ENCODE results near the gene REPIN1. TPM values are rescaled to one million over a fixed set of nuclear protein-coding genes. Genes with fewer than 3 reads are reported as not detected.

REPIN1 gene
- total RNA-seq, 4 donors from 2014 or later: 182 to 414 (median 247) TPM

GRCh38 chr7:150355666-150356059 lies 13.0 kb upstream of the REPIN1 start:
- 83% methylated on average over 1 of the region's 1 CpG; no CpG with 5 or more reads in 1 of the 2 donors for whole genome bisulfite sequencing, 2 donors (ENCODE audit: low coverage in 1 of 2)
- intact Hi-C loops (cut with DNase I; ENCODE audit: low total_unique reads): no loop called here

GRCh38 chr7:150356265-150356897 lies 12.2 kb upstream of the REPIN1 start:
- DNase-seq: no peak
- H3K27me3 ChIP-seq: no peaks in the 10 kb centered on the region
- no peak overlapping the region for H3K4me3 ChIP-seq
- H3K9me3 ChIP-seq: no peaks in the 10 kb centered on the region
- H3K36me3 ChIP-seq: no peaks in the 10 kb centered on the region
- intact Hi-C loops (cut with DNase I; ENCODE audit: low total_unique reads): no loop called here
- peaks cover 0 to 25% (median 13%) of the 10 kb centered on the region in 4 donors for H3K4me1 ChIP-seq
- in situ Hi-C loops (cut with MboI; ENCODE audit: low pct_ligation_motif_present in 1 of 4, low pct_unique_long_range_greater_than_20kb in 1 of 4, low sequenced_read_pairs in 3 of 4): no loop called here
- peak overlapping the region; percentile 61 to 77 (median 65) for H3K27ac ChIP-seq
- 12 to 41% methylated on average over 4 to 6 of the region's 6 CpGs for WGBS, 2 donors (ENCODE audit: low coverage in 1 of 2)
- peak; percentile 56 to 70 (median 61) for TF ChIP-seq CTCF (IDR thresholded peaks at IDR 0.05)
- no peak for TF ChIP-seq POLR2AphosphoS5 (IDR thresholded peaks at IDR 0.05)

More at GRCh38 chr7:150355666-150356059, 13.0 kb upstream of the REPIN1 start:
- no peaks in the 10 kb centered on the region for H3K36me3 ChIP-seq
- no peak overlapping the region for H3K4me3 ChIP-seq
- H3K27me3 ChIP-seq: no peaks in the 10 kb centered on the region
- peak overlapping the region; percentile 61 to 77 (median 65) for H3K27ac ChIP-seq
- DNase-seq: no peak
- TF ChIP-seq CTCF (IDR thresholded peaks at IDR 0.05) (no peak), POLR2AphosphoS5 (IDR thresholded peaks at IDR 0.05) (no peak), EP300 (IDR thresholded peaks at IDR 0.05; ENCODE audit: low read depth) (no peak), POLR2A (IDR thresholded peaks at IDR 0.05) (no peak)
- no peaks in the 10 kb centered on the region for H3K9me3 ChIP-seq
- peaks cover 0 to 25% (median 13%) of the 10 kb centered on the region in 4 donors for H3K4me1 ChIP-seq
- in situ Hi-C loops (cut with MboI; ENCODE audit: low pct_ligation_motif_present in 1 of 4, low pct_unique_long_range_greater_than_20kb in 1 of 4, low sequenced_read_pairs in 3 of 4): no loop called here

GRCh38 chr7:150357270-150357669 lies 11.4 kb upstream of the REPIN1 start:
- 33 to 51% methylated on average over 1 to 9 of the region's 9 CpGs for WGBS, 2 donors (ENCODE audit: low coverage in 1 of 2)
- in situ Hi-C loops (cut with MboI; ENCODE audit: low pct_ligation_motif_present in 1 of 4, low pct_unique_long_range_greater_than_20kb in 1 of 4, low sequenced_read_pairs in 3 of 4): no loop called here
- intact Hi-C loops (cut with DNase I; ENCODE audit: low total_unique reads): no loop called here

More at GRCh38 chr7:150357270-150357669, 11.4 kb upstream of the REPIN1 start:
- H3K27me3 ChIP-seq: no peaks in the 10 kb centered on the region
- no peak overlapping the region for H3K4me3 ChIP-seq
- H3K9me3 ChIP-seq: no peaks in the 10 kb centered on the region
- H3K4me1 ChIP-seq: peaks cover 0 to 25% (median 13%) of the 10 kb centered on the region in 4 donors
- H3K36me3 ChIP-seq: no peaks in the 10 kb centered on the region
- DNase-seq: no peak
- no peak for TF ChIP-seq CTCF (IDR thresholded peaks at IDR 0.05)
- TF ChIP-seq POLR2AphosphoS5 (IDR thresholded peaks at IDR 0.05): no peak
- H3K27ac ChIP-seq: peak overlapping the region in 1 of 4 donors; percentile 16
